Keratinocyte (primary cell): ENCODE results near the gene ATP11A. TPM values are rescaled to one million over a fixed set of nuclear protein-coding genes. Genes with fewer than 3 reads are reported as not detected.

Experiments
- DNase-seq: peaks from one replicate; pipeline ENCODE4 v3.0.0-alpha.2; 2011; ENCODE audit warnings: low read depth, missing footprints, low spot score
- FAIRE-seq: peaks from 2 replicates; lab custom pipeline; 2011; peaks lifted over from hg19 to GRCh38; lab: Jason Lieb, UNC
- H2AFZ ChIP-seq: 2 replicates; pipeline ENCODE4 v1.6.0; 2012; ENCODE audit warnings: low read length, control low read depth, inconsistent platforms; ENCODE audit not compliant: control insufficient read depth
- H3K27ac ChIP-seq: 2 replicates; pipeline ENCODE4 v1.5.1; 2011; ENCODE audit warnings: low read length; ENCODE audit not compliant: control insufficient read depth, insufficient read depth
- H3K27me3 ChIP-seq: 3 replicates; pipeline ENCODE4 v1.6.0; 2011; ENCODE audit warnings: low read length; ENCODE audit not compliant: control insufficient read depth, insufficient read depth; ENCODE audit errors: extremely low read depth
- H3K36me3 ChIP-seq, 2 experiments: 2 replicates in 1 of 2; 3 replicates in 1 of 2; pipeline ENCODE4 v1.5.1; 2011; ENCODE audit warnings: low read length in 2 of 2, mild to moderate bottlenecking in 1 of 2; ENCODE audit not compliant: control insufficient read depth in 2 of 2, insufficient read depth in 2 of 2; ENCODE audit errors: extremely low read depth in 1 of 2
- H3K4me1 ChIP-seq: 3 replicates; pipeline ENCODE4 v1.5.1; 2011; ENCODE audit warnings: low read length; ENCODE audit not compliant: control insufficient read depth, insufficient read depth; ENCODE audit errors: extremely low read depth
- H3K4me2 ChIP-seq: 3 replicates; pipeline ENCODE4 v1.6.0; 2011; ENCODE audit warnings: low read depth, low read length; ENCODE audit not compliant: control insufficient read depth, insufficient read depth; ENCODE audit errors: extremely low read depth
- H3K4me3 ChIP-seq, 3 experiments: fragments of 200-600 bp in 1 of 3; sonication (generic) in 1 of 3; 2 replicates in 2 of 3; 3 replicates in 1 of 3; pipeline ENCODE4 v1.5.1; 2011 to 2016; ENCODE audit warnings: low read length in 3 of 3, mild to moderate bottlenecking in 3 of 3, control low read depth in 2 of 3, inconsistent platforms in 1 of 3, low read depth in 1 of 3, mixed read lengths in 1 of 3, mixed run types in 1 of 3, moderate library complexity in 1 of 3; ENCODE audit not compliant: control insufficient read depth in 2 of 3, insufficient read depth in 2 of 3; ENCODE audit errors: extremely low read depth in 1 of 3
- H3K79me2 ChIP-seq: 2 replicates; pipeline ENCODE4 v1.6.0; 2012; ENCODE audit warnings: low read length; ENCODE audit not compliant: control insufficient read depth, insufficient read depth
- H3K9ac ChIP-seq: 3 replicates; pipeline ENCODE4 v1.6.0; 2011; ENCODE audit warnings: low read length; ENCODE audit not compliant: control insufficient read depth, insufficient read depth; ENCODE audit errors: extremely low read depth
- H3K9me1 ChIP-seq: 3 replicates; pipeline ENCODE4 v1.6.0; 2011; ENCODE audit warnings: low read length; ENCODE audit not compliant: control insufficient read depth, insufficient read depth; ENCODE audit errors: extremely low read depth
- H3K9me3 ChIP-seq: 2 replicates; pipeline ENCODE4 v1.5.1; 2012; ENCODE audit warnings: low read depth, low read length; ENCODE audit not compliant: control insufficient read depth
- H4K20me1 ChIP-seq: 3 replicates; pipeline ENCODE4 v1.6.0; 2011; ENCODE audit warnings: low read length; ENCODE audit not compliant: control insufficient read depth, insufficient read depth; ENCODE audit errors: extremely low read depth
- EZH2 ChIP-seq: IDR thresholded peaks from one replicate; pipeline ENCODE4 v1.6.1; 2012; ENCODE audit warnings: inconsistent platforms, mild to moderate bottlenecking, low read length, moderate library complexity
- dilution Hi-C: fragments of 300-500 bp; cut with MboI; formaldehyde crosslinking; loops from one replicate; pipeline ENCODE4 v1.7.0; 2020; ENCODE audit warnings: low sequenced_read_pairs; ENCODE audit not compliant: extremely low pct_ligation_motif_present
- polyA plus RNA-seq, 5 experiments: library from polyadenylated mRNA; depleted of rRNA in 3 of 5; stranded (reverse) in 3 of 5; stranded (forward) in 1 of 5; unstranded in 1 of 5; fragments of >200 nt; gene quantifications; 1 replicate in 1 of 5; 2 replicates in 3 of 5; 3 replicates in 1 of 5; pipeline versions ENCODE4 v1.2.1 to v1.2.3, GENCODE V29; 2011 to 2012; ENCODE audit warnings: missing spikeins in 2 of 5, low read depth in 1 of 5, low replicate concordance in 1 of 5
- TF ChIP-seq, protein P1 (sequence below), 3 experiments: IDR thresholded peaks in 1 of 3; conservative IDR thresholded peaks in 1 of 3; optimal IDR thresholded peaks in 1 of 3; 2 replicates in 2 of 3; 3 replicates in 1 of 3; pipeline versions ENCODE3 to v1.5.1; 2011; ENCODE audit warnings: low read length in 3 of 3, mild to moderate bottlenecking in 3 of 3, moderate library complexity in 2 of 3, control low read depth in 1 of 3, inconsistent platforms in 1 of 3; ENCODE audit not compliant: insufficient read depth in 2 of 3; ENCODE audit errors: extremely low read depth in 1 of 3

The ATP11A gene
- polyA plus RNA-seq, 1 donor (not counting 4 experiments of a cell fraction or from before 2014, with no cell fraction given) = 4.3 TPM

GRCh38 chr13:112672651-112673284, 17.1 kb upstream of the ATP11A start:
- no peaks in the 10 kb centered on the region for H3K9me3 ChIP-seq
- no peak overlapping the region for H3K4me3 ChIP-seq
- H2AFZ ChIP-seq = no peak overlapping the region
- peaks cover 13% of the 10 kb centered on the region for H3K27me3 ChIP-seq
- H3K27ac ChIP-seq = no peak overlapping the region
- no peak for FAIRE-seq
- no peaks in the 10 kb centered on the region for H3K79me2 ChIP-seq
- dilution Hi-C loops = no loop called here
- no peaks in the 10 kb centered on the region for H3K36me3 ChIP-seq
- no peaks in the 10 kb centered on the region for H4K20me1 ChIP-seq
- no peak overlapping the region for H3K9ac ChIP-seq
- H3K9me1 ChIP-seq = no peaks in the 10 kb centered on the region
- TF ChIP-seq EZH2 = no peak
- TF ChIP-seq, protein P1, sequence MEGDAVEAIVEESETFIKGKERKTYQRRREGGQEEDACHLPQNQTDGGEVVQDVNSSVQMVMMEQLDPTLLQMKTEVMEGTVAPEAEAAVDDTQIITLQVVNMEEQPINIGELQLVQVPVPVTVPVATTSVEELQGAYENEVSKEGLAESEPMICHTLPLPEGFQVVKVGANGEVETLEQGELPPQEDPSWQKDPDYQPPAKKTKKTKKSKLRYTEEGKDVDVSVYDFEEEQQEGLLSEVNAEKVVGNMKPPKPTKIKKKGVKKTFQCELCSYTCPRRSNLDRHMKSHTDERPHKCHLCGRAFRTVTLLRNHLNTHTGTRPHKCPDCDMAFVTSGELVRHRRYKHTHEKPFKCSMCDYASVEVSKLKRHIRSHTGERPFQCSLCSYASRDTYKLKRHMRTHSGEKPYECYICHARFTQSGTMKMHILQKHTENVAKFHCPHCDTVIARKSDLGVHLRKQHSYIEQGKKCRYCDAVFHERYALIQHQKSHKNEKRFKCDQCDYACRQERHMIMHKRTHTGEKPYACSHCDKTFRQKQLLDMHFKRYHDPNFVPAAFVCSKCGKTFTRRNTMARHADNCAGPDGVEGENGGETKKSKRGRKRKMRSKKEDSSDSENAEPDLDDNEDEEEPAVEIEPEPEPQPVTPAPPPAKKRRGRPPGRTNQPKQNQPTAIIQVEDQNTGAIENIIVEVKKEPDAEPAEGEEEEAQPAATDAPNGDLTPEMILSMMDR (optimal IDR thresholded peaks at IDR 0.05 in 1 of 3, IDR thresholded peaks at IDR 0.05 in 1 of 3, conservative IDR thresholded peaks at IDR 0.05 in 1 of 3; ENCODE audit: extremely low read depth in 1 of 3, insufficient read depth in 2 of 3, low read length in 3 of 3) = no peak
- H3K4me2 ChIP-seq = no peak overlapping the region
- no peak for DNase-seq
- H3K4me1 ChIP-seq = no peaks in the 10 kb centered on the region

GRCh38 chr13:112674412-112675365, 15.1 kb upstream of the ATP11A start:
- H3K9me1 ChIP-seq = no peaks in the 10 kb centered on the region
- dilution Hi-C loops = no loop called here
- no peaks in the 10 kb centered on the region for H3K36me3 ChIP-seq
- H3K27ac ChIP-seq = no peak overlapping the region
- no peak overlapping the region for H3K9ac ChIP-seq
- DNase-seq (no peak), FAIRE-seq (no peak)
- no peaks in the 10 kb centered on the region for H3K79me2 ChIP-seq
- no peaks in the 10 kb centered on the region for H4K20me1 ChIP-seq
- H3K27me3 ChIP-seq = peaks cover 14% of the 10 kb centered on the region
- TF ChIP-seq, protein P1 (optimal IDR thresholded peaks at IDR 0.05 in 1 of 3, IDR thresholded peaks at IDR 0.05 in 1 of 3, conservative IDR thresholded peaks at IDR 0.05 in 1 of 3; ENCODE audit: extremely low read depth in 1 of 3, insufficient read depth in 2 of 3, low read length in 3 of 3) = no peak
- TF ChIP-seq EZH2 = no peak
- H3K9me3 ChIP-seq = no peaks in the 10 kb centered on the region
- no peak overlapping the region for H2AFZ ChIP-seq
- H3K4me3 ChIP-seq = no peak overlapping the region
- no peaks in the 10 kb centered on the region for H3K4me1 ChIP-seq
- no peak overlapping the region for H3K4me2 ChIP-seq
